ENCODE data around the gene NPRL2.

Gene NPRL2

DNA sequence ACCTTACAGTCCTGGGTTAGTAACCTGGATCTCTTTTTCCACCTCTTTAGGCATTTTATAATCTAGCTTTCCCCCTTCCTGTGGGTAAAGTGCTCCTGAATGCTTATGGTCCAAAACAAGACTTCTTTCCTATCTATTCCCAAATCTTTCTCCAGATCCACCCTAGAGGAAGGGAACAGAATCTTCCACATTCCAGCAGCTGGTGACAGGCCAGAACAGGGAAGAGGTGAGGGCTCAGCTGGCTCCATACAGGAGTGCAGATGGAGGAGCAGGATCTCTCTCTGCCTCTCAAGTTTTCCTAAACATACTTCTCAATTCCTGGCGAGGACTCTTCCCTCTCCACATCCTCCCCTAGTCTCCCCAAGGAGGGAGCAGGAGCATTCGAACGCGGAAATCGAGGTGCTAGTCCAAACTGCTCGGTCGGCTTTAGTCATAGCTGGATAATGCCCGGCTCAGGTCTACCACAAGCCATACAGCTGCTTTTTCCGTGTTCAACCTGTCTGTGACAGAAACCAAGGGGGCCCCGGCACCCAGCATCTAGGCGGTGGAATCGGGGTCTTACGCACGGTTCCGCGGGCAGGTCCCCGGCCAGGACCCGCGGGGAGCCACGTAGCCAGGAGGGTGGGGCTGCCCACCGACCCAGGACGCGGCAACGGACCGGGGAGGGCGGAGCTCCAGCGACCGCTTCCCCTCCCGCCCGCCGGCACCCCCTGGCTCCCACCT, 14.0 kb downstream of the NPRL2 start:
- TF ChIP-seq, protein P1, sequence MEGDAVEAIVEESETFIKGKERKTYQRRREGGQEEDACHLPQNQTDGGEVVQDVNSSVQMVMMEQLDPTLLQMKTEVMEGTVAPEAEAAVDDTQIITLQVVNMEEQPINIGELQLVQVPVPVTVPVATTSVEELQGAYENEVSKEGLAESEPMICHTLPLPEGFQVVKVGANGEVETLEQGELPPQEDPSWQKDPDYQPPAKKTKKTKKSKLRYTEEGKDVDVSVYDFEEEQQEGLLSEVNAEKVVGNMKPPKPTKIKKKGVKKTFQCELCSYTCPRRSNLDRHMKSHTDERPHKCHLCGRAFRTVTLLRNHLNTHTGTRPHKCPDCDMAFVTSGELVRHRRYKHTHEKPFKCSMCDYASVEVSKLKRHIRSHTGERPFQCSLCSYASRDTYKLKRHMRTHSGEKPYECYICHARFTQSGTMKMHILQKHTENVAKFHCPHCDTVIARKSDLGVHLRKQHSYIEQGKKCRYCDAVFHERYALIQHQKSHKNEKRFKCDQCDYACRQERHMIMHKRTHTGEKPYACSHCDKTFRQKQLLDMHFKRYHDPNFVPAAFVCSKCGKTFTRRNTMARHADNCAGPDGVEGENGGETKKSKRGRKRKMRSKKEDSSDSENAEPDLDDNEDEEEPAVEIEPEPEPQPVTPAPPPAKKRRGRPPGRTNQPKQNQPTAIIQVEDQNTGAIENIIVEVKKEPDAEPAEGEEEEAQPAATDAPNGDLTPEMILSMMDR (conservative IDR thresholded peaks at IDR 0.05; ENCODE audit: low read depth, low read length): no peak
- DNase-seq (ENCODE audit: low read depth): peak; percentile 44
- peak overlapping the region; percentile 87 for H3K4me3 ChIP-seq (ENCODE audit: low read depth, low read length)

DNA sequence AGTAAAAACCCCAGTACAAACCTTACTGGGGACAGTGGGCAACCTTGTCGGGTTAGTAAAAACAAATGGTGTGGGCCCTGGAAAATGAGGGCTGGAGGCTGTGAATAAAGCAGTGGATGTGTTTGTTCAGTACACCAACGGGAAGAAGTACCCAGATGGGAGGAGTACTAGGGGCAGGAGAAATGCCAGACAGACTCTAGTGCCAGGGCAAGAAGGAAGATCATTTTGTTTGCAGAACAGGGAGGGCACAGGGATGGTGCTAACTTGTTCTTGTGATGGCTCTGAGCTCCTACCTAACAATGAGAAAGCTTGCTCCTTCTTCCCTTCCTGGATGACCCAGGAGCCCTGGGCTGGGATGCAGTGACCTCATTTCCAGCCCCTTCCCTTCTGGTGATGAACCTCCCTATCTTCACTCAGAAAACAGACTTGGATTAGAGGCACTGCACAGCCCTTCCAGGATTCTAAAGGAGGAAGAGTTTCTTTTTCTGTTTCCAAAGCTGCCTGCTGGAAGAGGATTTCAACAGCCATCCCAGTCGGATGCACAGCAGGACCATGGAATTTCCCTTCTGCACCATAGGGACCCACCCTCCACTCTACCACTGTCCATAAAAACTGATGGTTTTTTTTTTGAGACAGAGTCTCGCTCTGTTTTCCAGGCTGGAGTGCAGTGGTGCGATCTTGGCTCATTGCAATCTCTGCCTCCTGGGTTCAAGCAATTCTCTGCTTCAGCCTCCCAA, 16.1 kb downstream of the NPRL2 start:
- H3K4me3 ChIP-seq (ENCODE audit: low read depth, low read length): no peak overlapping the region
- TF ChIP-seq, protein P1 (conservative IDR thresholded peaks at IDR 0.05; ENCODE audit: low read depth, low read length): no peak
- DNase-seq (ENCODE audit: low read depth): no peak

DNA sequence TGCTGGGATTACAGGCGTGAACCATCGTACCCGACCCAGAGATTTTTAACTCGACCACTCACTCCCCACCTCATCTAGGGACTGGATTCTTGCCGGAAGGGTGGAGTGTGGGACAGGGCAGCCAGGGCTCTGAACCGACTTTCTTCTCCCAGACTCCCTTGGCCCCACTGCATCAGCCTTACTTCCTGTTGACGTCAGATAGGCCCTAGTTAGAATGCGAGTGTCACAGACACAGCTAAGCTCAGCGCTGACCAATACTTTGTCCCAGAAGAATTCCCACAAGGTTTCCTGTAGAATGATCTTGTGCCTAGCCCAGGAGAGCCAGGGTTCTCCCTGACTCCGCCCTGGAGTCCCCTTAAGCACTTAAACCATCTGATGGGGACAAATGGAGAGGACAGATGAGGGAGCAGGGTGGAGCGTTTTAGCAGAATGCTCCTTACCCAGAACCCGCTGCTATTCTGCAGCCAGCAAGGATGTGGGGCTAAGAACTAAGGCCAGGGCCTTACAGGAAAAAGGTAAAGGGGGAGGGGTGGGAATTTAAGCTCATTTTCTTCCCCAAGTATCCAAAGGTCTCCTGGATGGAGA, 16.7 kb downstream of the NPRL2 start:
- H3K4me3 ChIP-seq (ENCODE audit: low read depth, low read length): no peak overlapping the region
- TF ChIP-seq, protein P1 (conservative IDR thresholded peaks at IDR 0.05; ENCODE audit: low read depth, low read length): no peak
- DNase-seq (ENCODE audit: low read depth): peak; percentile 86

DNA sequence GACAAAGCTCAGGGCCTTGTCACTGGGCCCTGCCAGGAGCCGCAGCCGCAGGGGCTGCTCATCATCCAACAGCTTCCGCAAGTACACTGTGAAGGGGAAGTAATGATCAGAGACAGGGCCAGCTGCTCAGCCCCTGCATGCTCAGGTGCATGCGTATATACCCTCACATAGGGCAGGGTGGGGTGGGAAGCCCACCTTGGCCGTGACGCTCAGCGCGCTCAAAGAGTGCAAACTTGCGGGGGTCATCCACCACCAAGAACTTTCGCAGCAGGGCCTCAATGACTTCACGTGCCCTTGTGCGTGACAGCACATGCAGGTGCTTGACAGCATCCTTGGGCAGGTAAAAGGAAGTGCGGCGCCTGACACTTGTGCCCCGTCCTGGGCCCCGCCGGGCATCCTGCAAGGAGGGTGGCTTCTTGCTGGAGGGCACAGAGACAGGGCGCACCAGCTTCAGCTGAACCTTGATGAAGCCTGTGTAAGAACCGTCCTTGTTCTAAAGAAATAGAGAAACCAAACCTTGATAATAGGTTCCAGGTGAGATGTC, 19.1 kb downstream of the NPRL2 start:
- DNase-seq (ENCODE audit: low read depth): no peak
- TF ChIP-seq, protein P1 (conservative IDR thresholded peaks at IDR 0.05; ENCODE audit: low read depth, low read length): no peak
- no peak overlapping the region for H3K4me3 ChIP-seq (ENCODE audit: low read depth, low read length)

DNA sequence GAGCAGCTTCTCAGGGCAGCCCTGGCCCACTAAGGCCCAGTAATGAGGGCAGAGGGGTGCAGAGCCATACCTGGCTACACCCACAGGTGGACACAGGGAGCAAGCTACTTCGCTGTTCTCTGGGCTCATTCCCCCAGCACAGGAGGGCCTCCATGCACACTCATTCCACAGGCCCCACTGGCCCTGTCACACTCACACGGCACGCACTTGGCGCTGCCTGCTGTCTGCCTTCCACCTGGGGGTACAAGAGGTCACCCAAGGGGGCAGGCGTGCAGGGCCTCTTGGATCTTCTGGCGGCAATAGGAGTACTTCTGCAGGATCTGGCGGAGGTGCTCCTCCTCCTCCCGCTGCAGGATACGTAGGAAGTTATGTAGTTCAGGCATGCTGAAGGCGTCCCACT, 20.2 kb downstream of the NPRL2 start:
- TF ChIP-seq, protein P1 (conservative IDR thresholded peaks at IDR 0.05; ENCODE audit: low read depth, low read length): no peak
- no peak for DNase-seq (ENCODE audit: low read depth)
- H3K4me3 ChIP-seq (ENCODE audit: low read depth, low read length): no peak overlapping the region

DNA sequence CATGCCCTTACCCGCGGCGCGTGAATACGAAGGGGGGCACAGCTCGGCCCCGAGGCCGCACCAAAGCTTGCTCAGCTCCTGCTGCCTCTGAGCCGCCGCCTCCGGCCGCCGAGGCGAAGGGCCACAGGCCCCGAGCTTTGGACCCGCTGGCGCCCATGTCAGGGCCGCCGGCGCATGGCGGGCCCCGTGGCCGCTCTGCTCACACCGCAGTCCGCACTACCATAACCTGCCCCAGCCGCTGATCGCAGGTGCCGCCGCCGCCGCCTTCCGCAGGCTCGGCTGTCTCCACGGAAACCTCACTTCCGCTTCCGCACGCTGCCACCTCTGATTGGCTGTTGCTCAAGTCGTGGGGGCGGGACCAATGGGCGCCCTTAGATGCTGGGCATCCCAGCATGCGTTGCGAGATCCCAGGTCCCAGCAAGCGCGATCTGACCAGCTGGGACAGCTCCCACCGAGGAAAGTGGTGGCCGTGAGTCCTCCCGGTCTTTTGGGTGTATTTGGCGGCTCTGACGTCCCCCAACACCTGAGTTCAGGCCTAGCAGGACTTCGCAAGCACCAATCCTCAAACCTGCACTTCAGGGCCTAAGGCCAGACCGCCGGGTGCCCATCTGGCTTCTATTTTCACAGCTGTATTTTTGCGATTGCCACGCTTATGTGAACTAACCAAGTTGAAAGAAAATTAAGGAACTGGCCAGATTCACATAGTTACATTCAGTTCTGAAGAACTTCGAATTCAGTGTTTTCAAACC, 22.5 kb downstream of the NPRL2 start, which contains the start of gene TUSC2:
Gene TUSC2 (minus strand): TSS at position 281 of the 749 bp plus-strand sequence. CDS start 124 bp downstream, at position 157.
- TF ChIP-seq, protein P1 (conservative IDR thresholded peaks at IDR 0.05; ENCODE audit: low read depth, low read length): no peak
- DNase-seq (ENCODE audit: low read depth): peak; percentile 97
- peak within 1 kb of the TSS; percentile 83 for H3K4me3 ChIP-seq (ENCODE audit: low read depth, low read length)

All from choroid plexus epithelial cell (primary cell).